Neuronal stem cell (in vitro differentiated cells): ENCODE measurements around the gene IGF2R. TPM values are rescaled to one million over a fixed set of nuclear protein-coding genes. Genes with fewer than 3 reads are reported as not detected.
"Not testable (repeated sequence)": the region's sequence is repeated elsewhere in the genome, so short reads cannot be mapped to it uniquely, and the experiment has no call there.

Experiments used
- DNase-seq: peaks from one replicate; pipeline ENCODE4 v3.0.0-alpha.2; 2013; ENCODE audit warnings: low spot score
- H2AFZ ChIP-seq: one replicate; pipeline ENCODE4 v1.6.1; 2013; ENCODE audit warnings: mild to moderate bottlenecking, low read length, inconsistent platforms
- H2AK5ac ChIP-seq: 2 replicates; pipeline ENCODE4 v1.6.1; 2013; ENCODE audit warnings: low read depth, mild to moderate bottlenecking, inconsistent platforms, low read length, moderate library complexity, mixed read lengths
- H2BK120ac ChIP-seq: 2 replicates; pipeline ENCODE4 v1.6.1; 2013; ENCODE audit warnings: low read depth, mild to moderate bottlenecking, inconsistent platforms, low read length, moderate library complexity, mixed read lengths
- H2BK12ac ChIP-seq: one replicate; pipeline ENCODE4 v1.6.1; 2013; ENCODE audit warnings: low read length, inconsistent platforms
- H2BK15ac ChIP-seq: 2 replicates; pipeline ENCODE4 v1.6.1; 2013; ENCODE audit warnings: mild to moderate bottlenecking, low read length, inconsistent platforms, mixed read lengths
- H2BK5ac ChIP-seq: one replicate; pipeline ENCODE4 v1.6.1; 2013; ENCODE audit warnings: inconsistent platforms, mild to moderate bottlenecking, low read length, moderate library complexity
- H3K14ac ChIP-seq: one replicate; pipeline ENCODE4 v1.6.1; 2013; ENCODE audit warnings: low read length, inconsistent platforms
- H3K18ac ChIP-seq: 2 replicates; pipeline ENCODE4 v1.6.1; 2013; ENCODE audit warnings: low read length, inconsistent platforms
- H3K23ac ChIP-seq: 2 replicates; pipeline ENCODE4 v1.6.1; 2013; ENCODE audit warnings: low read depth, mild to moderate bottlenecking, mixed read lengths, low read length, inconsistent platforms; ENCODE audit not compliant: poor library complexity
- H3K27ac ChIP-seq: replicated peaks from 3 replicates; pipeline ENCODE4 v1.5.1; 2013; ENCODE audit warnings: low read length, inconsistent platforms
- H3K27me3 ChIP-seq, 3 experiments: 2 replicates each; pipeline ENCODE4 v1.6.1; 2013; ENCODE audit warnings: low read length in 3 of 3, mild to moderate bottlenecking in 2 of 3, inconsistent platforms in 1 of 3, low read depth in 1 of 3, mixed read lengths in 1 of 3, moderate library complexity in 1 of 3; ENCODE audit not compliant: control insufficient read depth in 3 of 3, insufficient read depth in 3 of 3
- H3K36me3 ChIP-seq, 2 donors: replicated peaks in 1 of 2; 2 replicates each; pipeline ENCODE4 v1.6.1; 2013; ENCODE audit warnings: low read length in 2 of 2; ENCODE audit not compliant: control insufficient read depth in 2 of 2, insufficient read depth in 2 of 2
- H3K4ac ChIP-seq: 2 replicates; pipeline ENCODE4 v1.6.1; 2013; ENCODE audit warnings: inconsistent platforms, mild to moderate bottlenecking, low read length, moderate library complexity
- H3K4me1 ChIP-seq, 2 donors: 1 replicate in 1 of 2; 2 replicates in 1 of 2; pipeline ENCODE4 v1.6.1; 2013; ENCODE audit warnings: low read length in 2 of 2, low read depth in 1 of 2; ENCODE audit not compliant: control insufficient read depth in 2 of 2, insufficient read depth in 1 of 2
- H3K4me2 ChIP-seq: one replicate; pipeline ENCODE4 v1.6.1; 2013; ENCODE audit warnings: mild to moderate bottlenecking, low read length, inconsistent platforms; ENCODE audit not compliant: insufficient read depth, poor library complexity, severe bottlenecking
- H3K4me3 ChIP-seq, 2 donors: 2 replicates each; pipeline ENCODE4 v1.5.1; 2013; ENCODE audit warnings: low read length in 2 of 2, mild to moderate bottlenecking in 2 of 2, inconsistent platforms in 1 of 2, moderate library complexity in 1 of 2
- H3K79me1 ChIP-seq: one replicate; pipeline ENCODE4 v1.6.1; 2013; ENCODE audit warnings: low read depth, mild to moderate bottlenecking, inconsistent platforms, low read length, moderate library complexity
- H3K9ac ChIP-seq: one replicate; pipeline ENCODE4 v1.6.1; 2013; ENCODE audit warnings: mild to moderate bottlenecking, low read depth, low read length, inconsistent platforms; ENCODE audit not compliant: poor library complexity
- H3K9me3 ChIP-seq, 2 donors: replicated peaks in 1 of 2; 2 replicates each; pipeline versions ENCODE3 to v1.6.1; 2013; ENCODE audit warnings: low read length in 2 of 2, mild to moderate bottlenecking in 2 of 2, inconsistent platforms in 1 of 2, low read depth in 1 of 2, mixed read lengths in 1 of 2, moderate library complexity in 1 of 2; ENCODE audit not compliant: control insufficient read depth in 2 of 2, insufficient read depth in 1 of 2
- H4K8ac ChIP-seq: one replicate; pipeline ENCODE4 v1.6.1; 2013; ENCODE audit warnings: low read depth, mild to moderate bottlenecking, inconsistent platforms, low read length, moderate library complexity
- H4K91ac ChIP-seq: one replicate; pipeline ENCODE4 v1.6.1; 2013; ENCODE audit warnings: low read length, low read depth, mild to moderate bottlenecking, inconsistent platforms; ENCODE audit not compliant: poor library complexity
- WGBS, 2 donors: extraction: QIAGEN DNeasy Blood & Tissue Kit; methylation state at CpG; one replicate each; pipeline ENCODE4 v1.1.7; 2013; ENCODE audit warnings: missing lambda C conversion rate in 2 of 2, mixed read lengths in 1 of 2; ENCODE audit not compliant: insufficient read length in 2 of 2, insufficient replicate concordance in 1 of 2; ENCODE audit errors: extremely low coverage in 2 of 2; 5-methylcytosine and 5-hydroxymethylcytosine counted together
- polyA plus RNA-seq, 2 experiments: library from polyadenylated mRNA; stranded (reverse); fragments of 200-250 nt; gene quantifications; one replicate each; pipeline ENCODE4 v1.2.3, GENCODE V29; 2013

Gene IGF2R, protein sequence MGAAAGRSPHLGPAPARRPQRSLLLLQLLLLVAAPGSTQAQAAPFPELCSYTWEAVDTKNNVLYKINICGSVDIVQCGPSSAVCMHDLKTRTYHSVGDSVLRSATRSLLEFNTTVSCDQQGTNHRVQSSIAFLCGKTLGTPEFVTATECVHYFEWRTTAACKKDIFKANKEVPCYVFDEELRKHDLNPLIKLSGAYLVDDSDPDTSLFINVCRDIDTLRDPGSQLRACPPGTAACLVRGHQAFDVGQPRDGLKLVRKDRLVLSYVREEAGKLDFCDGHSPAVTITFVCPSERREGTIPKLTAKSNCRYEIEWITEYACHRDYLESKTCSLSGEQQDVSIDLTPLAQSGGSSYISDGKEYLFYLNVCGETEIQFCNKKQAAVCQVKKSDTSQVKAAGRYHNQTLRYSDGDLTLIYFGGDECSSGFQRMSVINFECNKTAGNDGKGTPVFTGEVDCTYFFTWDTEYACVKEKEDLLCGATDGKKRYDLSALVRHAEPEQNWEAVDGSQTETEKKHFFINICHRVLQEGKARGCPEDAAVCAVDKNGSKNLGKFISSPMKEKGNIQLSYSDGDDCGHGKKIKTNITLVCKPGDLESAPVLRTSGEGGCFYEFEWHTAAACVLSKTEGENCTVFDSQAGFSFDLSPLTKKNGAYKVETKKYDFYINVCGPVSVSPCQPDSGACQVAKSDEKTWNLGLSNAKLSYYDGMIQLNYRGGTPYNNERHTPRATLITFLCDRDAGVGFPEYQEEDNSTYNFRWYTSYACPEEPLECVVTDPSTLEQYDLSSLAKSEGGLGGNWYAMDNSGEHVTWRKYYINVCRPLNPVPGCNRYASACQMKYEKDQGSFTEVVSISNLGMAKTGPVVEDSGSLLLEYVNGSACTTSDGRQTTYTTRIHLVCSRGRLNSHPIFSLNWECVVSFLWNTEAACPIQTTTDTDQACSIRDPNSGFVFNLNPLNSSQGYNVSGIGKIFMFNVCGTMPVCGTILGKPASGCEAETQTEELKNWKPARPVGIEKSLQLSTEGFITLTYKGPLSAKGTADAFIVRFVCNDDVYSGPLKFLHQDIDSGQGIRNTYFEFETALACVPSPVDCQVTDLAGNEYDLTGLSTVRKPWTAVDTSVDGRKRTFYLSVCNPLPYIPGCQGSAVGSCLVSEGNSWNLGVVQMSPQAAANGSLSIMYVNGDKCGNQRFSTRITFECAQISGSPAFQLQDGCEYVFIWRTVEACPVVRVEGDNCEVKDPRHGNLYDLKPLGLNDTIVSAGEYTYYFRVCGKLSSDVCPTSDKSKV (N-terminal part only)
- polyA plus RNA-seq (2013, experiment 1 of 2), result 14.0 TPM
- 13.5 TPM for polyA plus RNA-seq (2013, experiment 2 of 2)

DNA sequence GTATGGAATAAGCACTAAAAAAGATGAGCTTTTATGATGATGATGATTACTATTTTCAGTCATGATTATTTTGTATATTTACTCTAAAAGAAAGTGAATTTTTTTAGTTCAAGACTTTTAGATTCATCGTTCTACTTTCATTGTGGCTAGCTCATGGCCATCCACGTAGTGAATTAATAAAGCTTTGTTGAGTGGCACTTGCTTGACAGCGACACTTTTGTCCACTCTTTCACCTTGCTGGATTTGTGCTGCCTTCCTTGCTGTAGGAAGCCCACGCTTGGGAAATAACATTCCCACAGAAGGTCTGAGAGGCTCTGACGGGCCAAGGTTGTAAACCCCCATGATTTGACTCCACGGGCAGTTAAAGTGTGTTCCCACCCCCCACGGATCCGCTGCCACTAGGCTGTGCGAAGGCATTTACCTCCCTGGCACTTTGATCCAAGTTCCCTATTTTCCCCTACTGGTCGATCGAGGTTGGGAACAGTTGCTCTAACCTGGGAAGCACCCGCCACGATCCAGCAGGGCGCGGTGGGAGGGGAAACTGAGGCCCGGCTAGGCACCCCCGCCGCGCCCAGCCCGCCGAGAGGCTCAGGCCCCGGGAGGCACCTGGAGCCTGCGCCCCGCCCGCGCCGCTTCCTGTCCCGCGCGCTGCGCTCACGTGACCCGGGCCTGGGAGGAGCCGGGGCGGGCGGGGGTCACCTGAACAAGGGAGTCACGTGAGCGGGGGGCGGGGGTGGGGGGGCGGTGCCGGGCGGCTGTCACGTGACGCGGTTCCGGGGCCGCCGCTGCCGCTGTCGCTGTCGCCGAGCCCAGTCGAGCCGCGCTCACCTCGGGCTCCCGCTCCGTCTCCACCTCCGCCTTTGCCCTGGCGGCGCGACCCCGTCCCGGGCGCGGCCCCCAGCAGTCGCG is at the start of gene IGF2R:
Gene IGF2R, plus strand, starts transcription at position 788 of the 909 bp plus-strand sequence. CDS start 165 bp downstream, outside the sequence.
- Histone ChIP-seq H2BK15ac (peak within 1 kb of the TSS; percentile 39), H3K36me3 (peaks cover 0 to 7% of the 10 kb centered on the region in 2 donors), H4K91ac (no peak within 1 kb of the TSS), H2BK12ac (peak within 1 kb of the TSS; percentile 31), H3K27ac (peak within 1 kb of the TSS; percentile 45), H3K23ac (peak within 1 kb of the TSS; percentile 90), H3K9me3 (no peaks in the 10 kb centered on the region), H3K4me2 (peak within 1 kb of the TSS; percentile 85), H2AFZ (peak within 1 kb of the TSS; percentile 98), H4K8ac (peak within 1 kb of the TSS; percentile 1), H3K4me3 (peak within 1 kb of the TSS; percentile 84 to 99), H2BK120ac (no peak within 1 kb of the TSS), H3K4ac (no peak within 1 kb of the TSS), H2BK5ac (peak within 1 kb of the TSS; percentile 67), H3K4me1 (peaks cover 5 to 14% of the 10 kb centered on the region in 2 donors), H3K9ac (peak within 1 kb of the TSS; percentile 98), H2AK5ac (peak within 1 kb of the TSS; percentile 44), H3K18ac (peak within 1 kb of the TSS; percentile 96), H3K79me1 (peaks cover 12% of the 10 kb centered on the region), H3K27me3 (peaks cover 0 to 29% (median 0%) of the 10 kb centered on the region in 3 experiments), H3K14ac (peak within 1 kb of the TSS; percentile 76)
- peak; percentile 83 for DNase-seq
- WGBS, 2 donors, result no CpG with 5 or more reads among the region's 68 CpGs

DNA sequence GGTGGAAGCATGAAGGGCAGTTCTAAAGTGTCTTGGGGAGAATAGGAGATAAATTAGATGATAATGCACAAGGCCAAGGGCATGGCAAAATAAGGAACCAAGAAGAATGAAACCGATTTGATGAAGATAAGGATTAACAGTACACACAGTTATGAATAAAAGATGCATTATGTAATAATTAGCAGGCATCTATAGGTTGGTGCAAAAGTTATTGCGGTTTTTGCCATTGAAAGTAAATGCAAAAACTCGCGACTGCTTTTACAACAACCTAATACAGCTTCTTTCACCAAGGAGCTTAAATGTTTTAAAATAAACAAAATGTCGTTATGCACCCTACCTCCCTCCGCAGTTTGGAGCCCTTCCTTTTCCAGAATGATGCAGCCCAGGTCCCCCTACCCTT is 49.1 kb upstream of the IGF2R start:
- no peak overlapping the region for H2BK5ac ChIP-seq
- no peaks in the 10 kb centered on the region for H3K9me3 ChIP-seq
- H3K4me2 ChIP-seq, result no peak overlapping the region
- H3K23ac ChIP-seq, result no peak overlapping the region
- no peak overlapping the region for H4K8ac ChIP-seq
- DNase-seq, result no peak
- H3K79me1 ChIP-seq, result no peaks in the 10 kb centered on the region
- no peaks in the 10 kb centered on the region for H3K4me1 ChIP-seq
- H2BK15ac ChIP-seq, result no peak overlapping the region
- H3K27me3 ChIP-seq, result peaks cover 0 to 7% (median 0%) of the 10 kb centered on the region in 3 experiments
- no peak overlapping the region for H2BK12ac ChIP-seq
- H3K14ac ChIP-seq, result no peak overlapping the region
- H2AK5ac ChIP-seq, result no peak overlapping the region
- H3K18ac ChIP-seq, result no peak overlapping the region
- H3K9ac ChIP-seq, result no peak overlapping the region
- no peak overlapping the region for H2BK120ac ChIP-seq
- no peak overlapping the region for H3K4ac ChIP-seq
- H3K27ac ChIP-seq, result no peak overlapping the region
- H3K36me3 ChIP-seq, result no peaks in the 10 kb centered on the region
- H4K91ac ChIP-seq, result no peak overlapping the region
- H3K4me3 ChIP-seq, result no peak overlapping the region
- WGBS, 2 donors, result no CpG with 5 or more reads among the region's 6 CpGs
- no peak overlapping the region for H2AFZ ChIP-seq

DNA sequence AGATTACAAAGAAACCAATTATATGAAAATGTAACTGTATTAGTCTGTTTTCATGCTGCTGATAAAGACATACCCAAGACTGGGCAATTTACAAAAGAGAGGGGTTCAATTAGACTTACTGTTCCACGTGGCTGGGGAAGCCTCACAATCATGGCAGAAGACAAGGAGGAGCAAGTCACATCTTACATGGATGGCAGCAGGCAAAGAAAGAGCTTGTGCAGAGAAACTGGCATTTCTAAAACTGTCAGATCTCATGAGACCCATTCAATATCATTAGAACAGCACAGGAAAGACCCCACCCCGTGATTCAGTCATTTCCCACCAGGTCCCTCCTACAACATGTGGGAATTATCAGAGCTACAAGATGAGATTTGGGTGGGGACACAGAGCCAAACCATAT is 44.7 kb upstream of the IGF2R start:
- H3K9ac ChIP-seq, result not testable (repeated sequence)

More for the DNA sequence above, 44.7 kb upstream of the IGF2R start:
- H3K9me3 ChIP-seq, H3K27ac ChIP-seq, H3K4ac ChIP-seq, H3K36me3 ChIP-seq, H4K91ac ChIP-seq, H2BK120ac ChIP-seq, H3K27me3 ChIP-seq, H3K18ac ChIP-seq, H3K4me1 ChIP-seq, H2BK15ac ChIP-seq, H3K4me3 ChIP-seq, H3K14ac ChIP-seq, H3K4me2 ChIP-seq, H2AFZ ChIP-seq, DNase-seq, H2BK5ac ChIP-seq, H4K8ac ChIP-seq, H3K23ac ChIP-seq, H3K79me1 ChIP-seq, H2BK12ac ChIP-seq, H2AK5ac ChIP-seq: not testable (repeated sequence)
- whole genome bisulfite sequencing, 2 donors, result no CpG with 5 or more reads among the region's 2 CpGs
